HG03432 (cell line): ENCODE measurements around the gene PDZRN3.

Experiments used
- ATAC-seq: cut with Tn5 transposase; IDR thresholded peaks from one replicate; pipeline ENCODE4 v1.9.1; 2021; ENCODE audit warnings: mild to moderate bottlenecking, moderate library complexity; ENCODE audit not compliant: unreplicated experiment

PDZRN3 gene

DNA sequence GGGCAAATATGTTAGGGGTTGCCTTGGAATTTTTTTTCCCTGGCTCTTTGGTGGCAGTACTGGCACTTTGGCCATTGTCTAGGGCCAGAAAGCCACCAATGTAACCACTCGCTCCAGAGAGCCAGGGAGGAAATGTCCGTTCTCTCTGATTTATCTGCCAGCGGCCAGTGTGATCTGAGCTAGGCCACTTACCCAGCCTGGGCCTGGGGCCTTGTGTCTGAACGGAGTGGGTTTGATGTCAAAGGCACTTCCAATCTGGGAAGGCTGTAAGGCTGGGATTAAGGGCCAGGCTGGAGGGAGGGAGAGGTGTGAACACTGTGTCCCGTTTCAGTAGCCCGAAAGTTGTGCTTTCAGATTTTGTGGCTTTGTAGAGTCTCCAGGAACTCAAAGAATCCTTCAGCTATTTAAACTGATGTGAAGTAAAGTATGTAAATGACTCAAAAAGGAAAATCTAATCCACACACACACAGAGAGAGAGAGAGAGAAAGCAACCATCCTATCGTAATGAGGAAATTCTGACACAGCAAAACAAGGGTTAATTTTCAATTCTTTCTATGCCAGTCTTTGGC lies 271.0 kb downstream of the PDZRN3 start:
- no peak for ATAC-seq

DNA sequence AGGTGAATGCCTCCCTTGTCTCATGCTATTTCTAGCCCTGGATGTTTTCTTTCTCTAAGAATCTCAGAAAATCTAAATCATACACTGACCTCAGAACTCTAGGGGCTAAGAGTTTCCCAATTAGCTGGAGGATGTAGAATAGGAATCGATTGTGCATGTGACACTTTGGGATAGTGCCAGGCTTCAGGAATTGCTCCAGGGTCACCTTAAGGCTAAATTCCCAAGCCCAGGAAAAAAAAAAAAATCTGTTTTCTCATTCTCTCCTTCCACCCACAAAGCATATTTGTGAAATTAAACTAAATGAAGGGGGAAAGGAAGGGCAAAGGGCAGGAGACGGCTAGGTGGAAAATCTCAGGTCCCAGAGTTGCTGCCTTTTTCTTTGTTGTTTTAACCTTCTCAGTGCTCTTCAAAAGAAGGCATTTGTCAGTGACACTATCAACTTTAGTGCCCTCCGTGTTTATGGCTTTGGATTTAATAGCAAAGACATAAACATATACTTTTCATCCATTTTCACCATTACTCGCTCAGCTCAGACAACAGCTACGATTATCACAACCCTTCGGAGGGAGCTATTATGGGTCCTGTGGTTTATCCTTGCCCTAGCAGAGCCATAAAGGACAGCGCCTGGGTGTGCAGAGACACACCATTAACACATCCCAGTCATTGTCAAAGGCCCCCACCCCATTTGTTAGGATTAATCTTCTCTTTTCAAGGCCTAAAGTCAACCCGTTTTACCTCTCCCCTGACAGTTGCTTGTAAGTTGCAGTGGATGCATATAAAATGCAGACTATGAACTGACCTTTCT lies 271.7 kb downstream of the PDZRN3 start:
- ATAC-seq, result no peak

DNA sequence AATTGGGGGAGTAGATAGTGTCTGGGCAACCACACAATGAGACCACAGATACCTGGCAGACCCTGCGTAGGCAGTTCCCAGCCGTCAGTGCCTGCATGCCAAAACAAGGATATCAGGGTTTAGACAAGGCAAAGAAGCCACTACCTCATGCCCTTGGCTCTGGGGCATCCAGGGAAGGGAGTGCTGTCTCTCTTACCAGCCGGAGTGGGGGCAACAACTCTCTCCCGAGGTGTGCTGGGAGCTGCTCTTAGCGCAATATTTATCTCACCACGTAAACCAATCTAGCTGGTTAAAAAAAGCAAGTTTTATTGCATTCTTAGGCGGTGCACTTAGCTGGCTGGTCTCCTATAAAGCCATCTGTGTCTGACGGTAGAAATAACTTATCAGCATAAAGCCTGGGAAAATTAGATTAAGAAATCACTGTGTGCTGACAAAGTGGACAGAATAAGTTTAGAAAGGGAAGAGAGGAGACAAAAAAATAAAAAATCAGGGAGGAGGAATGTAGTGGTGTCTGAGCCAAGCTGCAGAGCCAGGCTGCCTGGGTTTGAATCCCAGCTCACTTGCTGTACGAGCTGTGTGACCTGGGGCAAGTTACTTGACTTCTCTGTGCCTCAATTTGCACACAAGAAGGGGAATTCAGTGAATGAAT lies 273.2 kb downstream of the PDZRN3 start:
- no peak for ATAC-seq

DNA sequence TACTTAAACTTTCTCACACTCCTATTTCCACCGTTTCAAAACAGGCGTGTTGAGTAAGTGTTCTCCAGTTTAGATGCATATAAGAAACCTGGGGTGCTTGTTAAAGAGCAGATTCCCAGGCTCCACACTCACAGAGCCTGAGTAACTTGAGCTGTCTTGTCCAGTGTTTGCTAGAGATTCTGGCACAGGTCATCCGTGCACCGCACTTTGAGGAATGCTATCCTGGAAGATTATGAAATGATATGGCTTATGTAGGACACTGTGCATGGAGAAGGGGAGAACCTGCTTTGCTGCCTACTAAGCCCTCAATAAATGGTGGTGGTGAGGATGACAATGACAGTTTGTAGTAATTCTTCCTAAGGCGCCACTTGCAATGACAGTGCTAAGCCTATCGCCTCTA lies 273.7 kb downstream of the PDZRN3 start:
- no peak for ATAC-seq

DNA sequence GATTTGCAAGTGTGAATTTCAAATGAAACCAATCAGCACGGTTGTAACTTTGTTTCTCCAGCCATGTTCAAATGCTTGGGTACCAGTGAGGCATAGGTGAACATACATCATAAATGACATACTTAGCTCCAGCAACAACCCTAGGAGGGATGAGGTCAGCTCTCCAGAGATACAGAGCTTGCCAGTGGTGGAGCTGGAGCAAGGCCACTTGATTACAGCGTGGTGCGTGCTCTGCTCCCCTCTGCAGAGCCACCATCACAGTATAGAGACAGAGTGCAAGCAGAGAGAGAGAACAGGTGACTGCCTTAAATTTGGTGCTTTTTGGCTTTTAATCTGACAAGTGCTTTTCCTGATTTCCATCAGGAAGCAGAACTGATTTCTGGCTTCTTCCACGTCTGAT lies 275.1 kb downstream of the PDZRN3 start:
- no peak for ATAC-seq

DNA sequence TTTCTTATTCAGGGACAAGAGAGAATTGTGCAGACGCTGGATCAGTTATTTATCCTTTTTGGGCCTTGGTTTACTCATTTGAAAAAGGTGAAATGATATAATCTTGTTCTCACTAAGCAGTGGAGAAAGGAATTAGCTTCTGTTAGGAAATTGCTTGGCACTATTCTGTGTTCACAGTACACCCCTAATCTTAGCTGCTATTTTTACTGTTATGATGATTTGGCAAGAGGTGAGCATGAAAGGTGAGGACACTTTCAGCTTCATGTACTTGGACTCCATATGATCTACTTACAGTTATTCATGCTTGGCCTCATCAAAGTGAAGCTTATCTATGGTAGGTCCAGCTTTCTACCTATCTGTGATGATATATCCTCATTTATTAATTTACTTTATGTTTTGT lies 282.7 kb downstream of the PDZRN3 start:
- ATAC-seq, result no peak

DNA sequence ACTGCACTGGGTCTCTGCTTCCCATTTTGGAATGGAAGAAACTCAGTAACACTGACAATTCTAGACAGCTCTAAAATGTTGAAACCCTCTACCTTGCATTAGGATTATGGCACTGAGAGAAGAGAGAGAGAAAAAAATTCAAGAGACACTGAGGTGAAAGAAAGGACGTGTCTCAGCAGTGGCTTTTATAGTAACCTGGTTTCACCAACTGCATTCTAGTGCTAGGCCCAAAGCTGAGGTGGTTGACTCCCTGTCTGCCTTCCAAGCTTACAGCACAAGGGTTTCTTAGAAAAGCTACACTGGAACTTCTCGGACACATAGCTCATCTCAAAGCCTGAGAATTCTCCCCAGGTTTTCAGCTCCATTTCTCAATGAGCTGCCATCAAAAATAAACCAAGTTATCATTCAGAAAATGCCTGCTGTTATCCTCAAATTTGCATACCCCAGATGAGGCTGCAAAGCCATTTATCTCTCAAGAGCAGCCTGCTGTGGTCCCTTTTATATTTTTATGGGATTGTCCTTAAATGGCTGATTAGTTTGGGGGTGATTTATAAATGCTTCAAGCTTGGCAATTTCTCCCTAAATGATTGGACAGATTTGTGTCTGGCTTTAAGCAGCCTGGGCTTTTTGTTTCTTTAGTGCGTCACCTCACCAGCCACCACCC lies 283.3 kb downstream of the PDZRN3 start:
- ATAC-seq, result no peak

DNA sequence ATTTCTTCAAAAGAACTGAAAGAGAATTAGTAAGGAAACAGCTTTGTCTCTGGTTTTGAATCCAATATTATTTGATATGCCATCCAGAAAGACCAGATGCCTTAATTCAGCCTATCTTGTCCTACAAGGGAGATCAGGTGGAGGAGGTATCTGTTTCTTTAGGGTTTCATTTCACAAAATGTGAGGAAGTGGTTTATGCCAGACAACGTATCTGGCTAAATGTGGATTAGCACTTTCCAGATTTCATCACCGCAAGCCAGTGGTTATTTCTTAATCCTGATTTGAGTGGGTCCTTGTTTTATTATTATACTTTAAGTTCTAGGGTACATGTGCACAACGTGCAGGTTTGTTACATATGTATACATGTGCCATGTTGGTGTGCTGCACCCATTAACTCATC lies 292.2 kb downstream of the PDZRN3 start:
- ATAC-seq, result no peak
